HepG2 (cell line): ENCODE measurements around the gene CHST11. TPM values are rescaled to one million over a fixed set of nuclear protein-coding genes. Genes with fewer than 3 reads are reported as not detected.

Source experiments
- ATAC-seq: fragments of 200-7000 bp; cut with Tn5 transposase; 3 replicates; pipeline ENCODE4 v1.9.1; 2020; ENCODE audit warnings: mild to moderate bottlenecking, moderate library complexity
- BruUV-seq: library from RNA; stranded (reverse); fragments of 400-500 nt; replicated peaks from 2 replicates; lab custom pipeline; 2021; lab: Mats Ljungman, UMichigan
- CTCF ChIA-PET: fragments of 300-600 bp; formaldehyde crosslinking; extraction: SDS; loops from one replicate; lab custom pipeline; 2021; ENCODE audit warnings: low total read pairs, inconsistent platforms, low intra/inter-chr PET ratio; lab: Yijun Ruan, JAX
- POLR2A ChIA-PET: fragments of 350-600 bp; sonication (Branson Sonifier 250); formaldehyde crosslinking; loops from one replicate; lab custom pipeline; 2020; ENCODE audit warnings: antibody characterized with exemption, inconsistent platforms; lab: Yijun Ruan, JAX
- DNase-seq: peaks from one replicate; pipeline ENCODE4 v3.0.0-alpha.2; 2015; ENCODE audit warnings: low spot score
- FAIRE-seq: peaks from 3 replicates; lab custom pipeline; 2011; peaks lifted over from hg19 to GRCh38; lab: Jason Lieb, UNC
- H2AFZ ChIP-seq: one replicate; pipeline ENCODE4 v1.6.1; 2011; ENCODE audit warnings: low read length, inconsistent platforms
- H3K27ac ChIP-seq: fragments of 300-600 bp; 3 replicates; pipeline ENCODE4 v1.8.0; 2011; ENCODE audit warnings: mixed run types, mild to moderate bottlenecking, mixed read lengths, low read length, inconsistent platforms; ENCODE audit not compliant: insufficient read depth; ENCODE audit errors: extremely low read length
- H3K27me3 ChIP-seq, 2 experiments: fragments of 200-600 bp in 1 of 2; 2 replicates in 1 of 2; 3 replicates in 1 of 2; pipeline versions ENCODE4 v1.6.0 to v1.8.0; 2011; ENCODE audit warnings: low read length in 2 of 2, mild to moderate bottlenecking in 2 of 2, moderate library complexity in 2 of 2, inconsistent platforms in 1 of 2; ENCODE audit not compliant: insufficient read depth in 2 of 2, control insufficient read depth in 1 of 2
- H3K36me3 ChIP-seq, 2 experiments: fragments of 200-600 bp in 1 of 2; replicated peaks in 1 of 2; 2 replicates in 1 of 2; 3 replicates in 1 of 2; pipeline versions ENCODE4 v1.5.1 to v1.8.0; 2011; ENCODE audit warnings: low read length in 2 of 2, inconsistent platforms in 1 of 2; ENCODE audit not compliant: insufficient read depth in 2 of 2, control insufficient read depth in 1 of 2
- H3K4me1 ChIP-seq: 2 replicates; pipeline ENCODE4 v1.5.1; 2012; ENCODE audit warnings: low read length, inconsistent platforms; ENCODE audit not compliant: insufficient read depth
- H3K4me2 ChIP-seq: 2 replicates; pipeline ENCODE4 v1.6.0; 2011; ENCODE audit warnings: low read depth, low read length, inconsistent platforms
- H3K4me3 ChIP-seq, 3 experiments: fragments of 200-600 bp in 1 of 3; sonication (generic), shearing (Covaris generic) in 1 of 3; replicated peaks in 1 of 3; 2 replicates each; pipeline ENCODE4 v1.5.1; 2011 to 2016; ENCODE audit warnings: low read length in 3 of 3, inconsistent platforms in 2 of 3, low read depth in 2 of 3, mild to moderate bottlenecking in 2 of 3, control low read depth in 1 of 3, mixed read lengths in 1 of 3; ENCODE audit not compliant: insufficient read depth in 1 of 3
- H3K79me2 ChIP-seq: one replicate; pipeline ENCODE4 v1.6.1; 2011; ENCODE audit warnings: low read length, inconsistent platforms; ENCODE audit not compliant: insufficient read depth
- H3K9ac ChIP-seq: 2 replicates; pipeline ENCODE4 v1.6.0; 2011; ENCODE audit warnings: mild to moderate bottlenecking, low read depth, low read length, inconsistent platforms; ENCODE audit not compliant: insufficient read depth
- H3K9me3 ChIP-seq: 2 replicates; pipeline ENCODE4 v1.5.1; 2012; ENCODE audit warnings: mild to moderate bottlenecking, low read length
- H4K20me1 ChIP-seq: 2 replicates; pipeline ENCODE4 v1.6.0; 2011; ENCODE audit warnings: inconsistent platforms, mild to moderate bottlenecking, low read length, moderate library complexity; ENCODE audit not compliant: insufficient read depth
- CEBPG ChIP-seq: IDR thresholded peaks from 2 replicates; pipeline ENCODE4 v1.6.1; 2016
- DPF2 ChIP-seq: sonication (generic); formaldehyde crosslinking; IDR thresholded peaks from 2 replicates; pipeline ENCODE4 v1.4.0; 2020; ENCODE audit warnings: mild to moderate bottlenecking, low read depth, missing genetic modification reagents, borderline replicate concordance
- HMG20A ChIP-seq: IDR thresholded peaks from 2 replicates; pipeline ENCODE4 v1.6.1; 2016; ENCODE audit warnings: borderline replicate concordance
- HNF1B ChIP-seq: sonication (generic); formaldehyde crosslinking; IDR thresholded peaks from 2 replicates; pipeline ENCODE4 v1.5.1; 2020; ENCODE audit warnings: mild to moderate bottlenecking, moderate library complexity, missing genetic modification reagents
- MED13 ChIP-seq: sonication (generic); formaldehyde crosslinking; IDR thresholded peaks from 2 replicates; pipeline ENCODE4 v1.5.0; 2020; ENCODE audit warnings: missing genetic modification reagents
- PBX3 ChIP-seq: sonication (generic); formaldehyde crosslinking; IDR thresholded peaks from 2 replicates; pipeline ENCODE4 v1.8.1; 2023; ENCODE audit warnings: missing genetic modification reagents, inconsistent platforms, borderline replicate concordance
- SMAD9 ChIP-seq: sonication (generic); formaldehyde crosslinking; IDR thresholded peaks from 2 replicates; pipeline ENCODE4 v1.5.1; 2020; ENCODE audit warnings: mild to moderate bottlenecking, missing genetic modification reagents
- SP140L ChIP-seq: sonication (generic); formaldehyde crosslinking; IDR thresholded peaks from 2 replicates; pipeline ENCODE4 v1.4.0; 2020; ENCODE audit warnings: missing genetic modification reagents, borderline replicate concordance
- ZC3H13 ChIP-seq: sonication (generic); formaldehyde crosslinking; IDR thresholded peaks from 2 replicates; pipeline ENCODE4 v1.8.1; 2023; ENCODE audit warnings: mild to moderate bottlenecking, missing genetic modification reagents, moderate library complexity
- ZIK1 ChIP-seq: sonication (generic); formaldehyde crosslinking; IDR thresholded peaks from 2 replicates; pipeline ENCODE4 v1.5.0; 2020; ENCODE audit warnings: mild to moderate bottlenecking, low read depth, missing genetic modification reagents, borderline replicate concordance
- ZMAT3 ChIP-seq: sonication (generic); formaldehyde crosslinking; conservative IDR thresholded peaks from 2 replicates; pipeline ENCODE4 v1.7.0; 2021; ENCODE audit warnings: missing genetic modification reagents
- ZNF343 ChIP-seq: sonication (generic); formaldehyde crosslinking; IDR thresholded peaks from 2 replicates; pipeline ENCODE4 v1.4.0; 2020; ENCODE audit warnings: mild to moderate bottlenecking, missing genetic modification reagents
- ZNF383 ChIP-seq: sonication (generic); formaldehyde crosslinking; IDR thresholded peaks from 2 replicates; pipeline ENCODE4 v1.4.0; 2020; ENCODE audit warnings: missing genetic modification reagents, mild to moderate bottlenecking, borderline replicate concordance
- ZNF747 ChIP-seq: sonication (generic); formaldehyde crosslinking; IDR thresholded peaks from 2 replicates; pipeline ENCODE4 v1.8.1; 2023; ENCODE audit warnings: missing genetic modification reagents, mild to moderate bottlenecking, borderline replicate concordance
- ZNF790 ChIP-seq: sonication (generic); formaldehyde crosslinking; IDR thresholded peaks from 2 replicates; pipeline ENCODE4 v1.8.0; 2022; ENCODE audit warnings: missing genetic modification reagents, mild to moderate bottlenecking, borderline replicate concordance
- WGBS: methylation state at CpG from one replicate; pipeline ENCODE4 v1.1.6; 2017; ENCODE audit warnings: low lambda C conversion rate; 5-methylcytosine and 5-hydroxymethylcytosine counted together
- in situ Hi-C: cut with HindIII; loops from 2 replicates; pipeline ENCODE4 v1.10.0; 2017; ENCODE audit warnings: low pct_unique_long_range_greater_than_20kb; ENCODE audit not compliant: extremely low pct_ligation_motif_present
- intact Hi-C: fragments of 100-400 bp; cut with micrococcal nuclease; formaldehyde crosslinking; loops from one replicate; pipeline ENCODE4 v1.10.0; 2022; ENCODE audit not compliant: unreplicated experiment
- polyA plus RNA-seq, 8 experiments: library from polyadenylated mRNA; depleted of rRNA in 3 of 8; stranded (reverse) in 7 of 8; unstranded in 1 of 8; fragments of >200 nt; fragmentation: Illumina TruSeq in 4 of 8; extraction: Trizol in 4 of 8; gene quantifications; 2 replicates each; pipeline versions ENCODE4 v1.2.1 to v1.2.3, GENCODE V29; 2011 to 2016; ENCODE audit warnings: low read depth in 4 of 8, missing spikeins in 1 of 8, mixed read lengths in 1 of 8; ENCODE audit not compliant: insufficient read depth in 1 of 8
- total RNA-seq, 5 experiments: library from RNA; depleted of rRNA; stranded (reverse); fragments of >200 nt; fragmentation: Illumina TruSeq; extraction: Trizol; gene quantifications; 2 replicates each; pipeline ENCODE4 v1.2.3, GENCODE V29; 2016; ENCODE audit warnings: low read depth in 1 of 5
- TF ChIP-seq, protein P1 (sequence below): IDR thresholded peaks from 2 replicates; pipeline ENCODE4 v1.6.1; 2012; ENCODE audit warnings: low read depth, low read length, improper control_type of control experiment
- TF ChIP-seq, protein P2 (sequence below): sonication (generic); formaldehyde crosslinking; IDR thresholded peaks from 2 replicates; pipeline ENCODE4 v1.5.0; 2020; ENCODE audit warnings: mild to moderate bottlenecking, missing genetic modification reagents

The CHST11 gene
- total and polyA plus RNA-seq, 2 of the 13 experiments (the other 11 are each of a cell fraction or from before 2014, with no cell fraction given): 0.15 TPM; not detected in 1

- TF ChIP-seq ZNF383 (CRISPR knock-in tag) (no peak), MED13 (CRISPR knock-in tag) (no peak), ZC3H13 (CRISPR knock-in tag) (no peak), ZNF343 (CRISPR knock-in tag) (no peak), DPF2 (CRISPR knock-in tag) (no peak), ZMAT3 (CRISPR knock-in tag) (no peak), ZIK1 (no peak), SP140L (no peak), PBX3 (no peak)
- TF ChIP-seq, protein P1, sequence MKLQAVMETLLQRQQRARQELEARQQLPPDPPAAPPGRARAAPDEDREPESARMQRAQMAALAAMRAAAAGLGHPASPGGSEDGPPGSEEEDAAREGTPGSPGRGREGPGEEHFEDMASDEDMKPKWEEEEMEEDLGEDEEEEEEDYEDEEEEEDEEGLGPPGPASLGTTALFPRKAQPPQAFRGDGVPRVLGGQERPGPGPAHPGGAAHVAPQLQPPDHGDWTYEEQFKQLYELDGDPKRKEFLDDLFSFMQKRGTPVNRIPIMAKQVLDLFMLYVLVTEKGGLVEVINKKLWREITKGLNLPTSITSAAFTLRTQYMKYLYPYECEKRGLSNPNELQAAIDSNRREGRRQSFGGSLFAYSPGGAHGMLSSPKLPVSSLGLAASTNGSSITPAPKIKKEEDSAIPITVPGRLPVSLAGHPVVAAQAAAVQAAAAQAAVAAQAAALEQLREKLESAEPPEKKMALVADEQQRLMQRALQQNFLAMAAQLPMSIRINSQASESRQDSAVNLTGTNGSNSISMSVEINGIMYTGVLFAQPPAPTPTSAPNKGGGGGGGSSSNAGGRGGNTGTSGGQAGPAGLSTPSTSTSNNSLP: no peak
Observed at GRCh38 chr12:104538056-104538455, 81.3 kb downstream of the CHST11 start (continued).

DNA sequence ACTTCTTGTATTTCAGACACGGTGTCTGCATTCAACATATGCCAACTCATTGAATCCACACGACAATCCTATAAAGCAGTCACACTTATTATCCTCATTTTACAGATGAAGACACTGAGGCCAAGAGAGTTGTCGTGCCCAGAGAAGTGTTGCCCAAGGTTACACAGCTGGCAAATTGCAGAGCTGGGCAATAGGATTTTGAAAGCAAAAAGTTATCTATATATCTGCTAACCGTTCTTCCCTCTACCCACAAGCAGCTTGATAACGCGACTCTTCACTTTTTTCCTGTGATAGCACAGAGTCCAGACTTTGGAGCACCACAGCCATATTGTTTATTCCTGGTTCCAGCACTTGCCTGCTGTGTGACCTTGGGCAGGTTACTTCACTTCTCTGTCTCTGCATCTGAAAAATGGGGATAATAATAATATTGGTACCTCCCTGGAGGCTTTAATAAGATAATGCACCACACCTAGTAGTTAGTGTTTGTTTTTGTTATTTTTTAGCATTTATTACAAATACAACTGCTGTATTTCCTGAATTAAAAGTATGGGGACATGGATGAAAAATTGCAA, 82.2 kb downstream of the CHST11 start:
- FAIRE-seq (no peak), ATAC-seq (no peak), DNase-seq (no peak)
- Histone ChIP-seq H3K4me1 (no peaks in the 10 kb centered on the region), H3K9me3 (no peaks in the 10 kb centered on the region), H3K27ac (no peak overlapping the region), H3K4me3 (no peak overlapping the region), H3K79me2 (no peaks in the 10 kb centered on the region), H3K27me3 (no peaks in the 10 kb centered on the region; a peak in 1 of 5 replicates), H3K4me2 (no peak overlapping the region), H4K20me1 (no peaks in the 10 kb centered on the region), H2AFZ (no peak overlapping the region), H3K9ac (no peak overlapping the region), H3K36me3 (no peaks in the 10 kb centered on the region)
- ChIA-PET CTCF (no interaction called here), POLR2A (no interaction called here)
- intact Hi-C loops (no loop called here), in situ Hi-C loops (no loop called here)
- no TSS peak for BruUV-seq
- WGBS: 25% methylated on average over 6 of the region's 6 CpGs
- TF ChIP-seq ZNF790 (CRISPR knock-in tag) (no peak), HMG20A (CRISPR knock-in tag) (no peak), CEBPG (CRISPR knock-in tag) (no peak), SMAD9 (CRISPR knock-in tag) (no peak), ZNF747 (CRISPR knock-in tag) (no peak), HNF1B (no peak)
- TF ChIP-seq, protein P2, sequence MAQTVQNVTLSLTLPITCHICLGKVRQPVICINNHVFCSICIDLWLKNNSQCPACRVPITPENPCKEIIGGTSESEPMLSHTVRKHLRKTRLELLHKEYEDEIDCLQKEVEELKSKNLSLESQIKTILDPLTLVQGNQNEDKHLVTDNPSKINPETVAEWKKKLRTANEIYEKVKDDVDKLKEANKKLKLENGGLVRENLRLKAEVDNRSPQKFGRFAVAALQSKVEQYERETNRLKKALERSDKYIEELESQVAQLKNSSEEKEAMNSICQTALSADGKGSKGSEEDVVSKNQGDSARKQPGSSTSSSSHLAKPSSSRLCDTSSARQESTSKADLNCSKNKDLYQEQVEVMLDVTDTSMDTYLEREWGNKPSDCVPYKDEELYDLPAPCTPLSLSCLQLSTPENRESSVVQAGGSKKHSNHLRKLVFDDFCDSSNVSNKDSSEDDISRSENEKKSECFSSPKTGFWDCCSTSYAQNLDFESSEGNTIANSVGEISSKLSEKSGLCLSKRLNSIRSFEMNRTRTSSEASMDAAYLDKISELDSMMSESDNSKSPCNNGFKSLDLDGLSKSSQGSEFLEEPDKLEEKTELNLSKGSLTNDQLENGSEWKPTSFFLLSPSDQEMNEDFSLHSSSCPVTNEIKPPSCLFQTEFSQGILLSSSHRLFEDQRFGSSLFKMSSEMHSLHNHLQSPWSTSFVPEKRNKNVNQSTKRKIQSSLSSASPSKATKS: no peak
